Mesenchymal stem cell (in vitro differentiated cells and primary cell): ENCODE results near the gene ADPRHL1.
A peak's percentile ranks its signal among the peaks of the same experiment; 100 is the strongest.

Source experiments
- DNase-seq: peaks from one replicate; pipeline ENCODE4 v3.0.0-alpha.2; 2013
- H2AFZ ChIP-seq: one replicate; pipeline ENCODE4 v1.6.1; 2013; ENCODE audit warnings: low read depth, mild to moderate bottlenecking, control low read depth, inconsistent platforms, low read length, moderate library complexity
- H2AK5ac ChIP-seq: 2 replicates; pipeline ENCODE4 v1.6.1; 2013; ENCODE audit warnings: low read length, moderate library complexity, mild to moderate bottlenecking, inconsistent platforms; ENCODE audit not compliant: severe bottlenecking
- H2BK120ac ChIP-seq: one replicate; pipeline ENCODE4 v1.6.1; 2013; ENCODE audit warnings: low read depth, mild to moderate bottlenecking, inconsistent platforms, low read length, moderate library complexity
- H2BK12ac ChIP-seq, 2 experiments: one replicate each; pipeline ENCODE4 v1.6.1; 2013; ENCODE audit warnings: inconsistent platforms in 2 of 2, low read length in 2 of 2, mild to moderate bottlenecking in 2 of 2, moderate library complexity in 2 of 2, control low read depth in 1 of 2
- H2BK15ac ChIP-seq: one replicate; pipeline ENCODE4 v1.6.1; 2013; ENCODE audit warnings: mild to moderate bottlenecking, low read depth, inconsistent platforms; ENCODE audit not compliant: poor library complexity, severe bottlenecking
- H2BK5ac ChIP-seq: 2 replicates; pipeline ENCODE4 v1.6.1; 2013; ENCODE audit warnings: low read depth, mild to moderate bottlenecking, low read length, control low read depth, inconsistent platforms; ENCODE audit not compliant: poor library complexity, severe bottlenecking
- H3K14ac ChIP-seq, 2 experiments: one replicate each; pipeline ENCODE4 v1.6.1; 2013; ENCODE audit warnings: inconsistent platforms in 2 of 2, low read length in 2 of 2, control low read depth in 1 of 2, mild to moderate bottlenecking in 1 of 2, moderate library complexity in 1 of 2
- H3K18ac ChIP-seq, 2 experiments: one replicate each; pipeline ENCODE4 v1.6.1; 2013; ENCODE audit warnings: inconsistent platforms in 2 of 2, low read length in 2 of 2, control low read depth in 1 of 2, low read depth in 1 of 2, mild to moderate bottlenecking in 1 of 2
- H3K23ac ChIP-seq, 2 experiments: one replicate each; pipeline ENCODE4 v1.6.1; 2013; ENCODE audit warnings: inconsistent platforms in 2 of 2, low read length in 2 of 2, mild to moderate bottlenecking in 2 of 2, moderate library complexity in 2 of 2, control low read depth in 1 of 2
- H3K27ac ChIP-seq: 2 replicates; pipeline ENCODE4 v1.5.1; 2013; ENCODE audit warnings: mild to moderate bottlenecking, moderate library complexity, low read length, control low read depth, inconsistent platforms; ENCODE audit not compliant: poor library complexity, severe bottlenecking
- H3K27me3 ChIP-seq, 2 experiments: 2 replicates each; pipeline versions ENCODE4 v1.6.1 to v1.7.0; 2013; ENCODE audit warnings: low read length in 2 of 2, mild to moderate bottlenecking in 2 of 2, moderate library complexity in 2 of 2, control low read depth in 1 of 2, inconsistent platforms in 1 of 2; ENCODE audit not compliant: control insufficient read depth in 1 of 2, insufficient read depth in 1 of 2
- H3K36me3 ChIP-seq, 2 experiments: 2 replicates each; pipeline versions ENCODE4 v1.6.1 to v1.7.0; 2013; ENCODE audit warnings: low read length in 2 of 2, control low read depth in 1 of 2, inconsistent platforms in 1 of 2, low read depth in 1 of 2, mild to moderate bottlenecking in 1 of 2; ENCODE audit not compliant: insufficient read depth in 2 of 2, control insufficient read depth in 1 of 2
- H3K4ac ChIP-seq, 2 experiments: one replicate each; pipeline ENCODE4 v1.6.1; 2013; ENCODE audit warnings: inconsistent platforms in 2 of 2, low read length in 2 of 2, mild to moderate bottlenecking in 2 of 2, moderate library complexity in 2 of 2, control low read depth in 1 of 2, low read depth in 1 of 2
- H3K4me1 ChIP-seq: 2 replicates; pipeline ENCODE4 v1.6.1; 2013; ENCODE audit warnings: low read depth, low read length, control low read depth; ENCODE audit not compliant: control insufficient read depth, insufficient read depth
- H3K4me2 ChIP-seq: 2 replicates; pipeline ENCODE4 v1.6.1; 2013; ENCODE audit warnings: low read length, mild to moderate bottlenecking, inconsistent platforms; ENCODE audit not compliant: poor library complexity, severe bottlenecking
- H3K4me3 ChIP-seq, 2 experiments: 2 replicates each; pipeline versions ENCODE4 v1.5.1 to v1.7.0; 2013; ENCODE audit warnings: low read length in 2 of 2, mild to moderate bottlenecking in 2 of 2, control low read depth in 1 of 2, low read depth in 1 of 2; ENCODE audit not compliant: insufficient read depth in 1 of 2
- H3K79me1 ChIP-seq: replicated peaks from 2 replicates; pipeline ENCODE4 v1.6.1; 2013; ENCODE audit warnings: mild to moderate bottlenecking, control low read depth, low read length, inconsistent platforms; ENCODE audit not compliant: poor library complexity, severe bottlenecking
- H3K9ac ChIP-seq: 2 replicates; pipeline ENCODE4 v1.7.0; 2013; ENCODE audit warnings: mild to moderate bottlenecking, low read length, moderate library complexity
- H3K9me3 ChIP-seq: 2 replicates; pipeline ENCODE4 v1.7.0; 2013; ENCODE audit warnings: mild to moderate bottlenecking, low read length; ENCODE audit not compliant: control insufficient read depth
- H4K8ac ChIP-seq: one replicate; pipeline ENCODE4 v1.6.1; 2013; ENCODE audit warnings: inconsistent platforms, mild to moderate bottlenecking, low read length, moderate library complexity
- H4K91ac ChIP-seq: one replicate; pipeline ENCODE4 v1.6.1; 2013; ENCODE audit warnings: mild to moderate bottlenecking, low read length, inconsistent platforms
- WGBS: methylation state at CpG from one replicate; pipeline ENCODE4 v1.1.7; 2013; ENCODE audit warnings: mixed read lengths; 5-methylcytosine and 5-hydroxymethylcytosine counted together

The ADPRHL1 gene

GRCh38 chr13:113470073-113470472 is 16.8 kb upstream of the ADPRHL1 start:
- H3K79me1 ChIP-seq: peaks cover 40% of the 10 kb centered on the region
- H3K4me2 ChIP-seq: no peak overlapping the region
- H4K91ac ChIP-seq: peak overlapping the region; percentile 16
- peaks cover 41 to 67% of the 10 kb centered on the region in 2 experiments for H3K36me3 ChIP-seq
- DNase-seq: no peak
- H2AFZ ChIP-seq: no peak overlapping the region
- H2BK120ac ChIP-seq: no peak overlapping the region
- H4K8ac ChIP-seq: no peak overlapping the region
- H3K4me3 ChIP-seq: no peak overlapping the region
- H3K4me1 ChIP-seq: peaks cover 4% of the 10 kb centered on the region
- no peak overlapping the region for H3K4ac ChIP-seq
- H3K14ac ChIP-seq: no peak overlapping the region
- H3K27me3 ChIP-seq: no peaks in the 10 kb centered on the region
- H2BK15ac ChIP-seq: no peak overlapping the region
- H3K9ac ChIP-seq: no peak overlapping the region
- no peak overlapping the region for H2BK12ac ChIP-seq
- 98% methylated on average over 10 of the region's 10 CpGs for WGBS
- no peak overlapping the region for H3K23ac ChIP-seq
- no peak overlapping the region for H3K27ac ChIP-seq
- no peak overlapping the region for H2AK5ac ChIP-seq
- H3K18ac ChIP-seq: no peak overlapping the region
- H2BK5ac ChIP-seq: no peak overlapping the region
- no peaks in the 10 kb centered on the region for H3K9me3 ChIP-seq

GRCh38 chr13:113469582-113469981 is 16.3 kb upstream of the ADPRHL1 start:
- H3K4me2 ChIP-seq: no peak overlapping the region
- WGBS: 94% methylated on average over 5 of the region's 7 CpGs
- no peak overlapping the region for H3K4ac ChIP-seq

GRCh38 chr13:113468472-113469201 is 15.3 kb upstream of the ADPRHL1 start:
- Histone ChIP-seq H3K36me3 (peaks cover 39 to 64% of the 10 kb centered on the region in 2 experiments), H3K9ac (no peak overlapping the region), H3K4me3 (no peak overlapping the region), H2BK5ac (no peak overlapping the region), H2AK5ac (no peak overlapping the region), H2BK12ac (no peak overlapping the region), H3K27ac (no peak overlapping the region), H2BK120ac (no peak overlapping the region), H3K4me1 (peaks cover 4% of the 10 kb centered on the region), H2BK15ac (no peak overlapping the region), H3K79me1 (peaks cover 44% of the 10 kb centered on the region), H3K4ac (no peak overlapping the region), H3K4me2 (no peak overlapping the region), H3K18ac (no peak overlapping the region), H3K23ac (no peak overlapping the region), H2AFZ (no peak overlapping the region), H3K27me3 (no peaks in the 10 kb centered on the region), H3K14ac (no peak overlapping the region), H4K91ac (no peak overlapping the region), H4K8ac (no peak overlapping the region), H3K9me3 (no peaks in the 10 kb centered on the region)
- no peak for DNase-seq
- WGBS: 93% methylated on average over 21 of the region's 22 CpGs

More at GRCh38 chr13:113469582-113469981, 16.3 kb upstream of the ADPRHL1 start:
- no peaks in the 10 kb centered on the region for H3K9me3 ChIP-seq
- H3K23ac ChIP-seq: no peak overlapping the region
- H3K27ac ChIP-seq: no peak overlapping the region
- no peak overlapping the region for H3K14ac ChIP-seq
- no peak overlapping the region for H2BK15ac ChIP-seq
- H3K79me1 ChIP-seq: peaks cover 40% of the 10 kb centered on the region
- H2BK120ac ChIP-seq: no peak overlapping the region
- H3K27me3 ChIP-seq: no peaks in the 10 kb centered on the region
- no peak overlapping the region for H4K91ac ChIP-seq
- peaks cover 40 to 64% of the 10 kb centered on the region in 2 experiments for H3K36me3 ChIP-seq
- H3K4me3 ChIP-seq: no peak overlapping the region
- no peak overlapping the region for H2AK5ac ChIP-seq
- H2AFZ ChIP-seq: no peak overlapping the region
- no peak overlapping the region for H3K9ac ChIP-seq
- DNase-seq: no peak
- no peak overlapping the region for H4K8ac ChIP-seq
- no peak overlapping the region for H2BK12ac ChIP-seq
- H3K4me1 ChIP-seq: peaks cover 4% of the 10 kb centered on the region
- no peak overlapping the region for H2BK5ac ChIP-seq
- no peak overlapping the region for H3K18ac ChIP-seq

GRCh38 chr13:113468029-113468428 is 14.7 kb upstream of the ADPRHL1 start:
- no peak overlapping the region for H2BK5ac ChIP-seq

More at GRCh38 chr13:113468029-113468428, 14.7 kb upstream of the ADPRHL1 start:
- Histone ChIP-seq H3K36me3 (peaks cover 35 to 60% of the 10 kb centered on the region in 2 experiments), H3K27ac (no peak overlapping the region), H2BK15ac (no peak overlapping the region), H3K4ac (no peak overlapping the region), H4K91ac (no peak overlapping the region), H4K8ac (no peak overlapping the region), H3K14ac (no peak overlapping the region), H2BK12ac (no peak overlapping the region), H3K27me3 (no peaks in the 10 kb centered on the region), H3K18ac (no peak overlapping the region), H3K9me3 (no peaks in the 10 kb centered on the region), H2BK120ac (no peak overlapping the region), H2AFZ (no peak overlapping the region), H2AK5ac (no peak overlapping the region), H3K9ac (no peak overlapping the region), H3K79me1 (peaks cover 44% of the 10 kb centered on the region), H3K23ac (no peak overlapping the region), H3K4me2 (no peak overlapping the region), H3K4me1 (peaks cover 4% of the 10 kb centered on the region), H3K4me3 (no peak overlapping the region)
- WGBS: 97% methylated on average over 6 of the region's 7 CpGs
- no peak for DNase-seq
